GM19023 (cell line): ENCODE results near the gene FRAS1.
"Not testable (repeated sequence)": the region's sequence is repeated elsewhere in the genome, so short reads cannot be mapped to it uniquely, and the experiment has no call there.

Experiments
- ATAC-seq: cut with Tn5 transposase; IDR thresholded peaks from one replicate; pipeline ENCODE4 v1.9.1; 2021; ENCODE audit warnings: mild to moderate bottlenecking, moderate library complexity; ENCODE audit not compliant: unreplicated experiment

Gene FRAS1

DNA sequence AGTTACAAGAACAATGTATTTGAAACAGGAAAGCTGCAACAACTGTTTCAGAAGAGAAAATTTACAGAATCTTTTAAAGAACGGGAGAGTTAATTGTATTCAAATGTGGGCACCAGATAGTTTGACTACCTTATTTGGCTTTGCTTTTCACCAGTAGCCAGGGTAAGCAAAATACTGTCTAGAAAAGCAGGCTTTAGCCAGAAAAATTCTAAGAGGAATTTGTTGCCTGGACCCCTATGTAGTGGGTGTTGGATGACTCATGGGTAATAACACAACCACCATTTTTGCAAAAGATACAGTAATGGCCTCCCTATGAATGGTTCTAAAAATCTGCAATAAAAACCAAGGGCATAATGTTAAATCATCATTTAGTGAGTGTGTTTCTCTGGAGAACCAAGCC, 261.0 kb downstream of the FRAS1 start:
- ATAC-seq = no peak

DNA sequence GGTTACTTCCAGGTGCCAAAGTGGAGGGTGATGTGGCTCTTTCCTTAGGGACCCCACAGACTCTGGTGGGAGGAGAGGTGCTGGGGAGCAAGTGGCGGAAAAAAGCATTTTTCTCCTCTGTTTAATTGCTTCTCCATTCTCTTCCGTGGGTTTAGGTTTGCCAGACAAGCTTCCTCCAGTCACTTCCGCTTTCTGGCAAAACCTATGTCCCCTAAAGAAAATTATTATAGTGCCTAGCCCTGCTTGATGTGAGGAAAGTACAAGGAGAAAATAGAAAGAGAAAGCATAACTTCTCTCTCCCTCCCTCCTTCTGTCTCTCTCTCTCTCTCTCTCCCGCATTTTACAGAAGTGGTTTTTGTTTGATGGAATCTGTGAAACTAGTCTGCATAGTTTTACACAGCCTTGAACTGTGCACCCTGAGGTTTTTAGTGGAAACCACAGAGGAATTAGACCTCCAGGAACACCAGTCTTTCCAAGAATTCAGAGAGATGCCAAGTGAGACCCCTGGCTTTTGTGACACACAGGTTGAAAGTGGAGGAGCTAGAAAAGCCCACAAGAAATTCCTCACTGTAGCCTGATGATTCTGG, 263.3 kb downstream of the FRAS1 start:
- no peak for ATAC-seq

DNA sequence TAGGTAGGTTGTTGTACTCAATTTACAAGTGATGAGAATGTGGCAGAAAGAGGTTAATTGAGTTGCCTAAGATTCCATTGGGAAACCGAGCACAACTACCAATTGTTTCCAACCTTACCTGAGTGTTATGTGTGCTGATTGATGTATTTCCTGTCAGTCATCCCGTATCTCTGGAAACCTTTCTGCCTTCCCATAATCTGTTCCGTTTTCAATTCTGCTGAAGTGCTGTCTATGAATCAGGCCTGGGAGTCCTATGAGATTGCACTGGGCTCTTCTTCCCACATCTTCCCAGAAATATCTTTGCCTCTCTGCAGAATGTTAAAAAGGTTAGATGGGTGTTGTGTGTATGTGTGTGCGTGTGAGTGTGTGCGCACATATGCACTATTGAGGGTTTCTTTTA, 264.9 kb downstream of the FRAS1 start:
- ATAC-seq = no peak

DNA sequence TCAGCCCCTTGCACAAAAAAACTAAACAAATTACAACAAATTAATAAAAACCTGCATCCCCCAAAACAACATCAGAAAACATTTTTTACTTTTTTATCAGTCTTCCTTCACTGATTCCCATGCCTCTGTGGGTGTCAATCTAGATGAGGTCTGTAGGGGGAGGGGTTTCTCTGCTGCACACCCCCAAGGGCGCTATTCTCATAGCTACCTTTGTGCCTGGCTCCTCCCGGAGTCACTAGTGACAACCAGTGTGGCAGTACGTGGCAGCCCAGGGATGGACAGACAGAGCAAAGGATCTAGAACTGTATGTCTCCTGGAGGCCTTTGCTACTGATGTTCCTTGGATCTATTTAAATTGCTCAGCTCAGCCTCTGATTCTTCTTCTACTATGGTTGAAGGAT, 266.3 kb downstream of the FRAS1 start:
- ATAC-seq = no peak

DNA sequence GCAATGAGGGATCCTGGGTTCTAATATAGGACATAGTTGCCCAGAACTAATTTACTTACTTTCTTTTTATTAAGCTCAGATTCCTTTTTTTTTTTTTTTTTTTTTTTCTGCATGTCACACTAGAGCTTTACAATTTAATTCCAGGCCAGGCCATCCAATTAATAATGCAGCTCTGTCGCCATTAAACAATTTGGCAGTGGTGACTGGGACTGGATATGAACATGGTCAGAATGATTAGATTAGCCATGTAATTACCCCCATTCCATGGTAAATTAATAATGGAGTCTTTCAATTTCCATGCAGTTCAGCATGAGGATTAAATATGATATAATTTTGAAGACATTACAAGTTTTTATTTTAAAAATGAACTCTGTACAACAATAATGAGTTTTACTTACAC, 267.5 kb downstream of the FRAS1 start:
- no peak for ATAC-seq

DNA sequence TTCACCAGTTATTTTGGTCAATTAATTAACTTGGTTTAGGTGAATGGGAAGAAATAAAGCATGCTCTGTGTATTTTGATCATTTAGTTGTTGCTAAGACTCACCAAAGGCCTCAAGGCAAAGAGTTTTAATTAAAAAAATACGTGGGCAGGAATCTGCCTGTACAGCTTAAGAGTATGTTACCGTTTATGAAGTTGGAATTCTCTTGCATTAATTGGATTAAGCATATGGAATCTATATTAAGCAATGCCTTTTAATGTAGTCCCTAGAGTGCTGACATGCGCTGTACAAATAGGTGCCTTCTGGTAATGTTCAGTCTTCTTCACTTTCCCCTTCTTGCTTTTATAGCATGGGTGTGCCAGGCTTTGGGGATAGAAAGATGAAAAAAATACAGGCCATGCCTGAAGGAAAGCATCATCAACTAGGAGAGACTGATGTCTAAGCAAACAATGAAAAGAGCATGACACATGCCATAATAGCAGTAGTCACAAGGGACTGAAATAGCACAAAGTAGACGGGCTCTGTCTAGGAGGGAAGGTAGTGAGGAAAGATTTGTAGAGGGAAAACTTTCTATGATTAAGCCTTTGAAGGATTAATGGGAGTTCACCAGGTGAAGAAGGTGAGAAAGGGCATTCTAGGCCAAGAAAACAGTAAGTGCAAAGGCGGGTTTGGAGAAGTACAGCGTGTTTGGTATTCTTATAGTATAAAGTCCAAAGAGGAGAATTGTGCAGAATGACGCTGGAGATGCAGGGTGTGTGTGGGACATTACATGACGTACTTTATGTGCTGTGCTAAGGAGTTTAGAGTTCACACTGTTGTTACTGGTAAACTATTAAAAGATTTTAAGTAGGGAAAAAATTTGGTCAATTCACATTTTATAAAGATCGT, 268.4 kb downstream of the FRAS1 start:
- no peak for ATAC-seq

DNA sequence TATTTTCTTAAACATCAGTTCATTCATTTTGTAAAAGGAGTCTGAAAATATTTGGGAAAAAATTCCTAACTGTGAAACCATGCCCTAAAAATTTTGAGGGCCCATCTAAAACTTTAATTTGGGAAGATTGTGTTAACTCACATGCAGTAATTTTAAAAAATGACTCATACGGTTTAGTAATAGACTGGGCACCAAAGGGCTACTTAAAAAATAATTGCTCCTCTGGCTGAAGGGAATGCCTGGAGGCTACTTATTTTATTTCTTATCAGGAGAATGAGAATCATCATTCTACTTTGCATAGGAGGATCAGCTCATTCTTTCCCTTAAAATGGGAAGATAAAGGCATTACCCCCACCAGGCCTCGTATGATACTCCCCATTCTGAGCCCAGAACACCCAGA, 271.5 kb downstream of the FRAS1 start:
- ATAC-seq = not testable (repeated sequence)

DNA sequence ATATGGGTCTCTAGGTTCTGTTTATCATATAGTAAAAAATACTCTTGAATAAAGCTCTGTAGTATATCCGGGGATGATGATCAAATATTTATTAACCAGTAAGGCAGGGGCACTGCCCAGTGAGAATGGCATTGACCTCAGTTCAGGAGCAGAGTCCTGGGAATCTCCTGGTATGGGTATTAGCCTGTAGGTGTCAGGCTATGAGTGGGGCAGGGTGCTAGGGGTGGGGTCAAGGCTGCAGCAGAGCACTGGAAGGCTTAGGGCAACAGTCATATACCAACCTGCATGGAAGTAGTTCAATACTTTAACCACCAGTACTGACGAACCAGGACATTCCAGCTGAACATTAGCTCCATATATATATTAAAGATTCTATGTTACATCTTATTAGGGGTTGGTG, 274.1 kb downstream of the FRAS1 start:
- no peak for ATAC-seq

DNA sequence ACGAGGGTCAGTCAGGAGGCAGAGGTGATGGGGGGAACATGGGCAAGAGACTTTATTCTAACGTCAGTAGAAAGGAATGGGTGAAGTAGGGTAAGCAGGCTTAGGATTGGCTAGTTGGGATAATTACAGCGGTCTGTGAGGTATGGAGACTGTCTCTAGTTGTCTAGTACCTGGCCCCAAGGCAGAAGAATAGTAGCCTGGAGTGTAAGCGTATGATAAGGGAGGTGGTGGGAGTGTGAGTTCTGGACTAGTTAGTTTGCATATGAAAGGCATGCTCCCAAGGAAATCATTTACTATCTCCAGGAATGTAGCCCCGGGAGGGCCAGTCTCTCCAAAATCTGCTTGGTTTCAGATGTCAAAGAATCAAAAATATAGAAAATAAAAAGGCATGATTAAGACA, 274.8 kb downstream of the FRAS1 start:
- no peak for ATAC-seq

DNA sequence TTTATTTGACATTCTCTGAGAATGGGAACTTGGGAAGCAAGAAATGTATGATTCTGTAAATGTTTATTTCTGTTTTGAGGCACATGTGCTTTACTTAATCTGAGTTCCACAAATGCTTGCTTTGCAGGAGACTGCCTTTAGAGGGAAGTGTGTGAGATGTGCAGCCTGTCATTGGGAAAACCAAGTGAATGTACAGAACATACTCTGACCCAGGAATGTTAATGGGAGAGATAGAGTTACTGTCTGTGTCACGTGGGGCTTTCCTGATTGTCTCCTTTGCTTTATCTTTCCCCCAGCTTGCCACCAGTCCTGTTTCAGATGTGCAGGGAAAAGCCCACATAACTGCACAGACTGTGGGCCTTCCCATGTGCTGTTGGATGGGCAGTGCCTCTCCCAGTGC, 275.9 kb downstream of the FRAS1 start:
- ATAC-seq = no peak

DNA sequence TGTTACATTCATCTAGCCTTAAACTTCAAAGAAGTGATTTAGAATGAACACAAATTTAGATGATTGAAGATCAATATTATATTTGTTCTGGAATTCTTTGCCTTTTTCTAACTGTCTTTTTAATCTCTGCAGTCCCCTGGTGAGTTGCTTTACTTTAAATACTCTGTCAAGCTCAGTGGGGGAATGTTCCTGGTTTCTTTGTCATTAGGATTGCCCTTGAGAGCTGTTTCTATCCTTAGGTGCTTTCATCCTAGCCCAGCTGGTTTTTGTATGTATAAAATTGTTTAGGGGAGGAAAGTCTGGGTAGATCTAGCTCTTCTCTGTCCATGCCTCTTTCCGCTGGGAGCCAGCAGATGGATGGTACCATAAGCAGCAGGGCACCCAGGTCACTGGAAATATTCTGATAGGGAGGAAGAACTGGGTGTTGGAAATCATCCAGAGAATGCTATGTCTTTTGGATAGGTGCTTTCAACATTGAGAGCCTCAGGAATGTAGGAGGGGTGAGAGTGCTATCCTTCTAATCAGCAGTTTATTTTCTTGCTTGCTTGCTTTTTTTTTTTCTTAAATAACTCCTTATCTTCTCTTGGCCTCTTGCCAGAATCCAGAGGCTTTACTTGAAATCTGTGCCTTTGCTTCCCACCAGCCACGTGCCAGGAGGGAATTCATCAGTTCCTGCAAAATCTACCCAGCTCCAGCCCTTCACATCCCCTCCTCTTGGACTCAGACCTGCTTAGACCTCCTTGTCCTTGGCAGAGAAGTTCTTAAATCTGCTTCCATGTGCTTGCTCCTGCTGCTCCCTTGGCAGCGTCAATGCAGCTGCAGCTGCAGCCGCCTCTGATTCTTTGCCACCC, 279.2 kb downstream of the FRAS1 start:
- no peak for ATAC-seq

DNA sequence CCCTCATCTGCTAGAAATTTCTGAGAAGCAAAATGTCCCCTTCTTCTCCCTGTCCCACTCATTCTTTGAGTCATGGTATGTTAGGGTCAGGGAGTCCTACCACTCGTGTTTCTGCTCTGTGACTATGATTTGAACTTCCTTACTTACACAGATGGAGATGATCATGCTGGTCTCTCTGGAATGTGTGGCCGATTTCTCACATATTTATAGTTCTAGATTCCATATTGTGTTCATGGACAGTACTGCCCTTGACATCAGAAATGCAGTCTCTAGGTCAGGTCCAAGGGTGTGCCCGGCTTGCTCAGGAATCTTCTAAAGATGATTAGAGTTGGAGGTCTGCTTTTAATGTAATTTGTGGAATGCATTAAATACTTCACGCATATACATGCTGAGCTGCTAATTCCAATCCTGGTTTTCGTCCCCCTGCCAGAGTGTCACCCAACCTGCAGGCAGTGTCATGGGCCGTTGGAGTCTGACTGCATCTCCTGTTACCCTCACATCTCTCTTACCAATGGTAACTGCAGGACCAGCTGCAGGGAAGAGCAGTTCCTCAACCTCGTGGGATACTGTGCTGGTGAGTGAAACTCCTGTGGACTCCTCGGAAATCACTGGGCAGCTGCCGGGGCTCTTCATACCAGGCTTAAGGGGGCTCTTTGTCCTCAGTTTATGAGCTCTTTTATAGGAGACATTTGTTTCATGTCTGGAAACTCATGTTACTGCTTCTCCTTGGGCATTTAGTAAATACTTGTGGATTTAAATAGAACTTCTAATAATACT, 280.3 kb downstream of the FRAS1 start:
- ATAC-seq = no peak

DNA sequence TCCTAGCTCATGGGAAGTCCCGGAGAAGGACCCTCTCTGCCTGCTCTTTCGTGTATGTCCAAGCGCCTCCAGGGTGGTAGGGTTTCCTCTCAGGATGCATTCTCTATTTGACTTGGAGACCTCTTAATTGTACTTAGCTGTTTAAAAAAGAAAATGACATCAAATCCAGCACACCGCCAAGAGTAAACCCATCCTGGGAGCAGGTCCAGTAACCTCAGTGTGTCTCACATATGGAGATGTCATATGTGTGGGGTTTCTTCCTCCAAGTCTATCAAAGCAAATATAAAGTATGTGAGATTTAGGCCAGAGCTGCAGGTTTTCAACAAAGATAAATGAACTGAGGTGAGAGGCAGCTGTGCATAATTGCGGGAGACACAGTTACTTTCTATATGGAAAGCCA, 285.0 kb downstream of the FRAS1 start:
- no peak for ATAC-seq

DNA sequence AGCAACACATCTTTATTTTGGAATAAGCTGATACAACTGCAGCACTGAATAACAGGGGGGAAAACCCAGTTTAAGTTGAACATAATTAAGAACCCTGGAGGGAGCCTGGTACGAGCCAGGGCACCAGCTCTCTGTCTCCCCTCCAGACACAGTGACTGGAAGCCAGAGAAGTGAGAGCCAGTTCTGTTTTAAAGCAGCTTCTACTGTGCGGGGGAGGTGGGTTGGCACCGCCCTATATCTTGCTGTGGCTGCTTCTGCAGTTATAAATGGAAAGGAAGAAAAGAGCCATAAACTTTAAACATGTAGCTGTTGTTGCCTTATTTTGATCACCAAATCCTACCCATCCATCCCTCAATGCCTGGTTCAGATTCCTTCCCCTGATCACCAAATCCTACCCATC, 286.6 kb downstream of the FRAS1 start:
- ATAC-seq = no peak

DNA sequence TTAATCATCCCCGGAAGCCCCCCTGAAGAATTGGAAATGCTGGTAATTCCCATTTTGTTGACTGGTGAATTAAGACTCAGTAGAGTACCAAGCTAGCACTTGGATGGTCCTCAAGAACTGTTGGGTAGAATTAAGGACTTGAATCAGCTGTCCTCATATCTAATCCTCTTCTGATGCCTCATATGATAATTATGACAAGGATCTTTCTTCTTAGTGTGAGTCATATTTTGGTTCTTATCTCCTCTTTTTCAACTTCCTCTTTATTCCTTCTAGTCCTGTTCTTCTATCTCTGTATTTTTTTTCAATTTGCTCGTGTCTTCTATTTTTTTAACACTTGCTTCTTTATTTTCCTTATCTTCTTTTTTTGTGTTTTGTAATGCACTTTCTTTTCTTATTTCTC, 288.1 kb downstream of the FRAS1 start:
- ATAC-seq = no peak

DNA sequence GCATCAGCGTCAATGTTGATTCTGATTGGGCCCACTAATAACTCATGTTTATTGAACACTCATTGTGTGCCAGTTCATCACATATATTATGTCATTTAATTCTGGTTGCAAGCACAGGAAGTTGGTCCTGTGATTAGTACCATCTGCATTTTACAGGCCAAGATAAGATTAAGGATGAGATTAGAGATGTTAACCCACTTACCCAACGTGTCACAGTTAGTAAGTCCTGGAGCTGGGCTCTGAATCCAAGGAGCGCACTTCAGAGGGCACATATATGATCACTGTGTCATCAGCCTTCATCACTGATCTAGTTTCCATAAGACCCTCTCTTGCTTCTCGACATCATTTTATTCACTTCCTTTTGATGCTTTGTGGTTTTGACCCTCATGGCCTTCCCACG, 289.1 kb downstream of the FRAS1 start:
- ATAC-seq = no peak

DNA sequence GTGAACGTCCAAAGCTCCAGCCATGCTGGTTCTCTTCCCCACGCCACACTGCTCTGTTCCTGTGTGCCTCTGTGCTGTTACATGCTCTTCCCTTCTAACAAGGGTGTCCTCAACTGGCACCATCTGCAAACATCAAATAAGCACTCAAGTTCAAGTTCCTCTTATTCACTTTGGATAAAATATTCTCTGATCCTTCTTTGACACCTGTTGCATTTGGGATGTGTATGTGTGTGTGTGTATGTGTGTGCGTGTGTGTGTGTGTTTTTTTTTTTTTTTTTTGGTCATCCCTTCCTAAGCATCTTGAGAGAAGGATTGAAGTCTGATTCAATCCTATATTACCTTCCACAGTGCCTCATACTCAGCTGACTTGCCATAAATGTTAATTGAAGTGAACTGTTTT, 290.4 kb downstream of the FRAS1 start:
- no peak for ATAC-seq

DNA sequence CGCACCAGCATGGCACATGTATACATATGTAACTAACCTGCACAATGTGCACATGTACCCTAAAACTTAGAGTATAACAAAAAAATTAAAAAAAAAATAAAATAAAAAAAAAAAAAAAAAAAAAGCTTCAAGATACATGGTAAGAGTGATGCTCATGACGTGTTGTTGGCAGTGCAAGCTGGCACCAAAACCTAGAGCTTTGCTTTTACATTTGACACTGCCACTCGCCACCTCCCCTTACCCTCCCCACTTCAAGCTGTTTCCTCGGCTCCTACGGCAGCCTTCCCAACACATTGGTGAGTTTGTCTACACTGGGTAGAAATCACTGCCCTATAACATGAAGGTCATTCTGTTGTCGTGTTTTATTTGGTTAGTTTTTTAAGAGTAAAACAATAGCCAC, 296.8 kb downstream of the FRAS1 start:
- ATAC-seq = no peak

DNA sequence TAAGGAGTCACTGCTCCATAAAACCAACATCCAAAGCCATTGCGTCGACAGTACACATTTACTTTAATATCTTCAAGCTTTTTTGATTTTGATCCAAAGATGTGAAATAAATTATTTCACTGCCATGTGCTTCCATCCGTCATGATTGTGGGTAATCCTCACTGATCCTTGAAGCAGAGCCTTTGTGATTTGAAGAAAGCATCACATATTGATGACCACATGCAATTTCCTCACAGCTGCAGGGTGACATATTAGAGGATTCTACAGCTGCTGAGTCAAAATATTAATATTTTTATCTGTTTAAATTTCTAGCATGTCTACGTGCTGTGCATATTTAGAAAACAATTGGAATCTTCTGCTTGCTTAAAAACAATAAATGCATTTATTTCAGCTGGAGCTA, 297.7 kb downstream of the FRAS1 start:
- ATAC-seq = no peak

DNA sequence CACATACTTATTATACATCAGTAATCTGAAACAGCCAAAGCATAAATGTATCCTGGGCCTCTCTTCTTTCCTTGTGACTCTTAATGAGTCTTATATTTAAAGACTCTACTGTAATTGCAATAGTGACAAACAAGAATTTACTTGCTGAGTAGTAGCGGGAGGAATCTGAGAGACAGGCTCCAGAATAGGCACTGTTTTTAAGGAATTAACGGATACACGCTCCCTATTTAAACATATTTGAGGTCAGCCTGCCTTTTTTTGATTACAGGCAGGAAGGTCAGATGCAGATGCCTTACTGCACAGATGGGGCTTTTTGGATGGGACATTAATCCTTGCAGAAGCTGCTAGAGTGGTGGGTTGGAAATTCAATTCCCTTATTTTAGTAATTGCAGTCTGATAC, 298.2 kb downstream of the FRAS1 start:
- no peak for ATAC-seq

DNA sequence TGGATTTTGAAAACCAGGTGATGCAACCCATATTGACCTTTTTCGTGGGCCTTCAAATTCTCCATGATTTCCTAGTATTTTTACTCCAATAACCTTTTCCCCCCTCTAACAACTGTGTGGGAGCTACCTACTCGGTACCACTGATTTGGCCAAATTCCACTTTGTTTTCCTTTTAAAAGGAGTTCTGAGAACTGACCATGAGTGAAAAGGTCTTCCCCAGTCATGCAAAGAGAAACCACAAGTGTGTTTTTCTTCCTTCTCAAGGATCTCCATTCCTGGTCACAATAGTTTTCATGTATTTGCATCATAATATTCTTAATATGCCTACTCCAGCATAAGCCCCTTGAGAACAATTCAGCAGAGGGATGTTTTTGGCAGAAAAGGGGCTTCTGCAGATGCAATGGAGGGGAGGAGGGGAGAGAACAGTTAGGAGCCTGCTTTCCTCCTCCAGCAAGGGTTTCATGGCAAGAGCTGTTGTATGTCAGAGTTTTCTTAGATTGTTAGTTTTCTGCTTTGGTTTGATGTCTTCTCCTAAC, 299.2 kb downstream of the FRAS1 start:
- no peak for ATAC-seq
